Hematopoietic multipotent progenitor cell treated with erythropoietin and hydrocortisone succinate and interleukin-3 and kit ligand, for 8 days (in vitro differentiated cells): ENCODE data around the gene PAFAH1B2.

Experiments used
- DNase-seq: peaks from one replicate; pipeline ENCODE4 v3.0.0-alpha.2; 2015

Gene PAFAH1B2

DNA sequence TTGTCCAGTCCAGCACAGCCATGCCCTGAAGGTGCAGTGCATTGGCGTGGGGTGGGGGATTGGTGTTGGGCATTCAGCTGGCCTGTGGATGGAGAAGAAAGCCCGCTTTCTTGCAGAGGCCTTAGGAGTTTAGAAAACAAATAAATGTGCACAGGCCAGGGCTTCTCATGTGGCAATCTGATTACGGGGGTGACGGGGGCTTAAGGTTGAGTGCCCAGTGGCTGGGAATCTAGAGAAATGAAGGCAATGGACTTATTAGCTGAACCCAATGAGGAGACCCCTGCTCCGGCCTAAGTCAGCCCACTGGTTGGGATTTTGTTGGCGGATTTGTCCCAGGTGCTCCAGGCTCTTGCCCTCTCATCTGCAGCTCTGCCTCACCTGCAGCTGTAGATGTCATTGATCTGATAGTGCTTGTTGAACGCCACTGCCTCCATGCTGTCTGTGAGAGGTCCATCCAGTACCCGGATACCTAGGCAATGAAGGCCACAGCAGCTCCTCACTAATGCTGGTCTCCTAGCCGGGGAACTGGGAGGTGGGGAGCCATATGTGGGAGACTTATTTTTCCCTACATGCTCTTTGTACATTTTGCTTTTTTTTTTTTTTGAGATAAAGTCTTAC is 81.6 kb downstream of the PAFAH1B2 start:
- no peak for DNase-seq
